Measurements from ENCODE around the gene ATP2C1.

Gene ATP2C1

GRCh38 chr3:130997289-130997688 is 103.4 kb downstream of the ATP2C1 start:
- H4K20me1 ChIP-seq (ENCODE audit: low read depth, low read length), result no peaks in the 10 kb centered on the region
- no peaks in the 10 kb centered on the region for H3F3A ChIP-seq (ENCODE audit: insufficient read depth)
- H3K79me2 ChIP-seq (ENCODE audit: insufficient read depth, low read length), result no peaks in the 10 kb centered on the region
- no peak overlapping the region for H3K9ac ChIP-seq (ENCODE audit: low read length)
- H2AFZ ChIP-seq (ENCODE audit: low read depth, low read length, severe bottlenecking), result no peak overlapping the region
- H3K9me3 ChIP-seq (ENCODE audit: insufficient read depth, low read length), result no peaks in the 10 kb centered on the region
- H3K27me3 ChIP-seq (ENCODE audit: low read length), result no peaks in the 10 kb centered on the region
- no peak overlapping the region for H3K4me3 ChIP-seq (ENCODE audit: insufficient read depth, low read length, poor library complexity, severe bottlenecking)
- H3K27ac ChIP-seq (ENCODE audit: low read depth, low read length), result no peak overlapping the region
- H3K9me2 ChIP-seq (replicated peaks; ENCODE audit: insufficient read depth, low read length), result no peaks in the 10 kb centered on the region
- H3K36me3 ChIP-seq (ENCODE audit: low read length), result peaks cover 13% of the 10 kb centered on the region; the same call in 1 of the 2 replicates
- H3K4me2 ChIP-seq (ENCODE audit: low read depth, low read length, poor library complexity, severe bottlenecking), result no peak overlapping the region
- TF ChIP-seq, protein P1, sequence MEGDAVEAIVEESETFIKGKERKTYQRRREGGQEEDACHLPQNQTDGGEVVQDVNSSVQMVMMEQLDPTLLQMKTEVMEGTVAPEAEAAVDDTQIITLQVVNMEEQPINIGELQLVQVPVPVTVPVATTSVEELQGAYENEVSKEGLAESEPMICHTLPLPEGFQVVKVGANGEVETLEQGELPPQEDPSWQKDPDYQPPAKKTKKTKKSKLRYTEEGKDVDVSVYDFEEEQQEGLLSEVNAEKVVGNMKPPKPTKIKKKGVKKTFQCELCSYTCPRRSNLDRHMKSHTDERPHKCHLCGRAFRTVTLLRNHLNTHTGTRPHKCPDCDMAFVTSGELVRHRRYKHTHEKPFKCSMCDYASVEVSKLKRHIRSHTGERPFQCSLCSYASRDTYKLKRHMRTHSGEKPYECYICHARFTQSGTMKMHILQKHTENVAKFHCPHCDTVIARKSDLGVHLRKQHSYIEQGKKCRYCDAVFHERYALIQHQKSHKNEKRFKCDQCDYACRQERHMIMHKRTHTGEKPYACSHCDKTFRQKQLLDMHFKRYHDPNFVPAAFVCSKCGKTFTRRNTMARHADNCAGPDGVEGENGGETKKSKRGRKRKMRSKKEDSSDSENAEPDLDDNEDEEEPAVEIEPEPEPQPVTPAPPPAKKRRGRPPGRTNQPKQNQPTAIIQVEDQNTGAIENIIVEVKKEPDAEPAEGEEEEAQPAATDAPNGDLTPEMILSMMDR (IDR thresholded peaks at IDR 0.05; ENCODE audit: insufficient read depth, low read length, poor library complexity, severe bottlenecking), result no peak
- TF ChIP-seq EZH2phosphoT487 (conservative IDR thresholded peaks at IDR 0.05; ENCODE audit: low read length), result no peak

GRCh38 chr3:131001071-131001470 is 107.2 kb downstream of the ATP2C1 start:
- no peaks in the 10 kb centered on the region for H3K79me2 ChIP-seq (ENCODE audit: insufficient read depth, low read length)
- TF ChIP-seq, protein P1 (IDR thresholded peaks at IDR 0.05; ENCODE audit: insufficient read depth, low read length, poor library complexity, severe bottlenecking), result no peak
- no peak for TF ChIP-seq EZH2phosphoT487 (conservative IDR thresholded peaks at IDR 0.05; ENCODE audit: low read length)
- H3K9ac ChIP-seq (ENCODE audit: low read length), result no peak overlapping the region
- no peaks in the 10 kb centered on the region for H4K20me1 ChIP-seq (ENCODE audit: low read depth, low read length)
- no peak overlapping the region for H3K4me3 ChIP-seq (ENCODE audit: insufficient read depth, low read length, poor library complexity, severe bottlenecking)
- no peaks in the 10 kb centered on the region for H3F3A ChIP-seq (ENCODE audit: insufficient read depth)
- no peaks in the 10 kb centered on the region for H3K9me2 ChIP-seq (replicated peaks; ENCODE audit: insufficient read depth, low read length)
- no peaks in the 10 kb centered on the region for H3K9me3 ChIP-seq (ENCODE audit: insufficient read depth, low read length)
- no peaks in the 10 kb centered on the region for H3K27me3 ChIP-seq (ENCODE audit: low read length)
- H3K36me3 ChIP-seq (ENCODE audit: low read length), result peaks cover 13% of the 10 kb centered on the region; the same call in 1 of the 2 replicates
- H2AFZ ChIP-seq (ENCODE audit: low read depth, low read length, severe bottlenecking), result no peak overlapping the region
- no peak overlapping the region for H3K27ac ChIP-seq (ENCODE audit: low read depth, low read length)
- no peak overlapping the region for H3K4me2 ChIP-seq (ENCODE audit: low read depth, low read length, poor library complexity, severe bottlenecking)

DNA sequence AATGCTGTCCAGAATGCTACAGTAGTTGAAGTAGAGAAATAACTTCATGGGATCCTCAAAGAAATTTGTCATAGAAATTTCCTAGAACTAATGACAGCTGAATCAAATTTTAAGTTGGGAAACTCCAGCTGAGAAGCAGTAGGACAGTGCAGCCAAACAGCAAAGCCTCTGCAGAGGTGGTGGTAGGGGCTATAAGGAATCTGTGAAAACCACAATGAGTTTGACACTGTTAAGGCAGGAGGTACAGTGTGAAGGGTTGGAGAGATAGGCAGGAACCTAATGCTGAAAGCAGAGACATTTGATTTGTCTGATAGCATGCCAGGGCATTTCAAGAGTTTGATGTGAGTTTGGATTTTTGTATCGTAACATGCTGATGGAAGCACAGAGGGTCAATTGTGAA is 110.7 kb downstream of the ATP2C1 start:
- no peaks in the 10 kb centered on the region for H3F3A ChIP-seq (ENCODE audit: insufficient read depth)
- no peak overlapping the region for H3K27ac ChIP-seq (ENCODE audit: low read depth, low read length)
- no peaks in the 10 kb centered on the region for H3K9me2 ChIP-seq (replicated peaks; ENCODE audit: insufficient read depth, low read length)
- TF ChIP-seq EZH2phosphoT487 (conservative IDR thresholded peaks at IDR 0.05; ENCODE audit: low read length), result no peak
- TF ChIP-seq, protein P1 (IDR thresholded peaks at IDR 0.05; ENCODE audit: insufficient read depth, low read length, poor library complexity, severe bottlenecking), result no peak
- no peak overlapping the region for H3K4me3 ChIP-seq (ENCODE audit: insufficient read depth, low read length, poor library complexity, severe bottlenecking)
- H2AFZ ChIP-seq (ENCODE audit: low read depth, low read length, severe bottlenecking), result no peak overlapping the region
- H3K79me2 ChIP-seq (ENCODE audit: insufficient read depth, low read length), result no peaks in the 10 kb centered on the region
- H3K4me2 ChIP-seq (ENCODE audit: low read depth, low read length, poor library complexity, severe bottlenecking), result no peak overlapping the region
- H3K9ac ChIP-seq (ENCODE audit: low read length), result no peak overlapping the region
- no peaks in the 10 kb centered on the region for H3K27me3 ChIP-seq (ENCODE audit: low read length)
- H3K36me3 ChIP-seq (ENCODE audit: low read length), result peaks cover 9% of the 10 kb centered on the region; the same call in 1 of the 2 replicates
- no peaks in the 10 kb centered on the region for H3K9me3 ChIP-seq (ENCODE audit: insufficient read depth, low read length)
- no peaks in the 10 kb centered on the region for H4K20me1 ChIP-seq (ENCODE audit: low read depth, low read length)

Data from SU-DHL-6 (cell line).